Measurements from ENCODE around the gene SMARCC2. TPM values are rescaled to one million over a fixed set of nuclear protein-coding genes. Genes with fewer than 3 reads are reported as not detected.
A peak's percentile ranks its signal among the peaks of the same experiment; 100 is the strongest.

The SMARCC2 gene
- total and polyA plus RNA-seq, 9 of the 15 experiments (the other 6 are each of a cell fraction or from before 2014, with no cell fraction given), result 11.9 to 86.0 (median 36.6) TPM

- no peak for TF ChIP-seq FOXK1 (CRISPR knock-in tag; IDR thresholded peaks at IDR 0.05; ENCODE audit: borderline replicate concordance)
- peak; percentile 78 for TF ChIP-seq SP1 (CRISPR knock-in tag; IDR thresholded peaks at IDR 0.05)
- 0 out of 2 replicates have a peak, but pooled peaks have one; percentile 15 for TF ChIP-seq TEAD4 (IDR thresholded peaks at IDR 0.05; ENCODE audit: low read length)
- TF ChIP-seq TEAD4 (CRISPR knock-in tag; IDR thresholded peaks at IDR 0.05; ENCODE audit: borderline replicate concordance), result no peak
- peak; percentile 78 for TF ChIP-seq POLR2B (IDR thresholded peaks at IDR 0.05; ENCODE audit: low read depth, partially characterized antibody)
- TF ChIP-seq KDM5B (IDR thresholded peaks at IDR 0.05; ENCODE audit: insufficient replicate concordance, low read depth, low read length), result peak; percentile 63
- TF ChIP-seq, protein P1, sequence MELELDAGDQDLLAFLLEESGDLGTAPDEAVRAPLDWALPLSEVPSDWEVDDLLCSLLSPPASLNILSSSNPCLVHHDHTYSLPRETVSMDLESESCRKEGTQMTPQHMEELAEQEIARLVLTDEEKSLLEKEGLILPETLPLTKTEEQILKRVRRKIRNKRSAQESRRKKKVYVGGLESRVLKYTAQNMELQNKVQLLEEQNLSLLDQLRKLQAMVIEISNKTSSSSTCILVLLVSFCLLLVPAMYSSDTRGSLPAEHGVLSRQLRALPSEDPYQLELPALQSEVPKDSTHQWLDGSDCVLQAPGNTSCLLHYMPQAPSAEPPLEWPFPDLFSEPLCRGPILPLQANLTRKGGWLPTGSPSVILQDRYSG (tag; conservative IDR thresholded peaks at IDR 0.05; ENCODE audit: low read depth), result no peak
- no peak for TF ChIP-seq ARHGAP35 (IDR thresholded peaks at IDR 0.05; ENCODE audit: partially characterized antibody)
- TF ChIP-seq SIX5 (IDR thresholded peaks at IDR 0.05; ENCODE audit: borderline replicate concordance in 1 of 2, insufficient read depth in 1 of 2, low read depth in 1 of 2, low read length in 2 of 2), result peak; percentile 71 to 75; a peak in 3 of 4 replicates
- peak; percentile 98 for TF ChIP-seq ZBTB7A (IDR thresholded peaks at IDR 0.05; ENCODE audit: borderline replicate concordance, control insufficient read depth, low read depth, low read length)
- TF ChIP-seq SMAD1 (IDR thresholded peaks at IDR 0.05; ENCODE audit: low read depth, low read length, partially characterized antibody), result peak; percentile 30
- peak in 1 of 2 experiments; percentile 13; a peak in 2 of 4 replicates for TF ChIP-seq SIN3A (IDR thresholded peaks at IDR 0.05; ENCODE audit: borderline replicate concordance in 2 of 2, control insufficient read depth in 1 of 2, low read depth in 2 of 2, low read length in 2 of 2)
- TF ChIP-seq ARID1B (IDR thresholded peaks at IDR 0.05), result peak; percentile 36
- peak; percentile 86 for TF ChIP-seq HMGN3 (IDR thresholded peaks at IDR 0.05; ENCODE audit: borderline replicate concordance, extremely low read depth, insufficient read length, low read depth, low read length)
- TF ChIP-seq NFRKB (IDR thresholded peaks at IDR 0.05; ENCODE audit: low read depth), result peak; percentile 60
- TF ChIP-seq ESRRA (IDR thresholded peaks at IDR 0.05; ENCODE audit: borderline replicate concordance, low read depth), result peak; percentile 25; the same call in 1 of the 2 replicates
- TF ChIP-seq RB1 (IDR thresholded peaks at IDR 0.05; ENCODE audit: low read depth), result peak; percentile 71
- no peak for TF ChIP-seq ZFP91 (CRISPR knock-in tag; IDR thresholded peaks at IDR 0.05)
- TF ChIP-seq EGR1 (conservative IDR thresholded peaks at IDR 0.05), result peak; percentile 73
- 0 out of 2 replicates have a peak, but pooled peaks have one; percentile 8 for TF ChIP-seq ZNF75A (CRISPR knock-in tag; IDR thresholded peaks at IDR 0.05)
- TF ChIP-seq JUND (IDR thresholded peaks at IDR 0.05; ENCODE audit: borderline replicate concordance, low read depth, low read length), result peak; percentile 92
- peak; percentile 81; the same call in 1 of the 3 replicates for TF ChIP-seq JUND (tag; IDR thresholded peaks at IDR 0.05; ENCODE audit: borderline replicate concordance, low read depth, low read length)
- 0 out of 2 replicates have a peak, but pooled peaks have one; percentile 10 for TF ChIP-seq SMARCE1 (IDR thresholded peaks at IDR 0.05)
- TF ChIP-seq MECOM (CRISPR knock-in tag; IDR thresholded peaks at IDR 0.05), result no peak
- 0 out of 2 replicates have a peak, but pooled peaks have one; percentile 5 for TF ChIP-seq MAX (CRISPR knock-in tag; IDR thresholded peaks at IDR 0.05)
- no peak for TF ChIP-seq SMARCA4 (IDR thresholded peaks at IDR 0.05)
- 0 out of 2 replicates have a peak, but pooled peaks have one; percentile 20 for TF ChIP-seq RFX7 (CRISPR knock-in tag; IDR thresholded peaks at IDR 0.05)
Observed at GRCh38 chr12:56152132-56152755, 37.0 kb downstream of the SMARCC2 start, which contains the start of gene MYL6B (continued).

Measured in K562 (cell line).